GM19452 (cell line): ENCODE data around the gene TCEAL8.
A peak's percentile ranks its signal among the peaks of the same experiment; 100 is the strongest.
"Not testable (repeated sequence)": the region's sequence is repeated elsewhere in the genome, so short reads cannot be mapped to it uniquely, and the experiment has no call there.

Source experiments
- ATAC-seq: cut with Tn5 transposase; IDR thresholded peaks from one replicate; pipeline ENCODE4 v1.9.1; 2021; ENCODE audit not compliant: unreplicated experiment

TCEAL8 gene, protein sequence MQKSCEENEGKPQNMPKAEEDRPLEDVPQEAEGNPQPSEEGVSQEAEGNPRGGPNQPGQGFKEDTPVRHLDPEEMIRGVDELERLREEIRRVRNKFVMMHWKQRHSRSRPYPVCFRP

DNA sequence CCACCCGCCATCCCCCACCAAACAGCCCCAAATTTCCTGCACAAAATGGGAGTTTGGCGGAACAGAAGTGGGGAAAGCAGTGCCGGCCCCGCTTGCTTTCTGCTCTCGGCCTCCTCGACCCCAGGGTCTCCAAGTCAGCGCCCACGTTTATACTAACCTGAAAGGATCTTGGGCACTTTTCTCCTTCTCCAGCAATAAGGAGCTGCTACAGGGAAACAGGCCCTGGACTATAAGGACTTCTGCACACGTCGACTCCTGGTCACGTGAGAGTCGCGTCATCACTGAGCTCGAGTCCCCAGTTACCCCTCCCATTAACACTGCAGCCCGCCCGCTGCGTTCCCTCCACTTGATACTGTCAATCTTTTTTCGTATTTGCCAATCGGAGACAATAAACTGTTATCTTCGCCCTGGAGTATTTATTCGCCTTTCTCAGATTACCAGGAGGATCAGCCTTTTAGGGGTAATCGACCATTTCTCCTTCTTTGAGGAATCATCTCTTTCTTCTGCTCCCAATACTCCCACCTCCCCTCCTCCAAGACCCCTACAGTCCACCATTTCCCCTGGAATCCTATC lies at the start of gene TCEAL8:
TCEAL8 (minus strand) TSS at position 235 of the 573 bp plus-strand sequence. CDS start 1,176 bp downstream, outside the sequence.
- peak; percentile 96 for ATAC-seq

DNA sequence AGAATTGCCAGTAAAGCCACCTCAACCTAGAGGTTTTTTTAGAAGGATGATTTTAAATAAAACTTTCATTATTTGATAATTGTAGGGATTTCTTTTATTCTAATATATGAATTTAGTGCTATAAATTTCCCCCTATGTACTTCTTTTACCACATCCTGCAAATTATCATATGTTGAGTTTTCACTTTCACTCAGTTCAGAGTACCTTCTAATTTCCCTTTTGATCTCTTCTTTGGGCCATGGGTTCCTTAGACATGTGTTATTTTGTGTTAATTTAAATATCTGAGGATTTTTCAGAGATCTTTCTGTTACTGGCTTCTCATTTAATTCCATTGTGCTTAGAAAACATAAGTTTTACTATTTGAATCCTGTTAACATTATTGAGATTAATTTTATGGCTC lies 49.8 kb upstream of the TCEAL8 start:
- ATAC-seq: no peak

DNA sequence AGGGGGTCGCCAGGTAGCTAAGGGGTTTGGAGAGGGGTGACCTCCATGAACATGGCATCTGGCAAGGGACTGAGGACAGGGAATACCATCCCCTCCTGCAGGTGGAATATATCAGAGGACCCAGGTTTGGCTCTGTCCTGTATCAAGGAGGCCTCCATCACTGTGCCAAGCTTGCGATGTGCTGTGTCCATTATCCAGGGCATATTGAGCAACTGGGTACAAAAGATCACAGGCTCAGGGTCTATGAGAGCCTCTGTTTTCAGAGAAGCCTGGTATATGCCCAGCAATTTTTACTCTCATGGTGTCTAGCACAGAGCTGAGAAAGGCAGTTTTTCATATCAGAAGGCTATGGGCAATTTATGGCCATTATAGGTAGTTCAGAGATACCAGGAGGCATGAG lies 38.2 kb upstream of the TCEAL8 start:
- ATAC-seq: no peak

DNA sequence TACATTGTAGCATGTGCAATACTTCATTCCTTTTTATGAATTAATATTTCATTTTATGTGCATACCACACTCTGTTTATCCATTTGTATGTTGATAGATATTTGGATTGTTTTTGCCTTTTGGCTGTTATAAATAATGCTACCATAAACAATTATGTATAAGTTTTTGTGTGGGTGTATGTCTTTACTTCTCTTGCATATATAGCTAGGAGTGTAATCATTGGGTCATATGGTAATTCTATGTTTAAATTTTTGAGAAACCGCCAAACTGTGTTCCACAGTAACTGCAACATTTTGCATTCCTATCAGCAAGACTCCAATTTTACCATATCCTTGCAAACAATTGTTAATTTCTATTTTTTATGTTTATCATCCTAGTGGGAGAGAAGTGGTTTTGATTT lies 24.7 kb upstream of the TCEAL8 start:
- ATAC-seq: no peak

DNA sequence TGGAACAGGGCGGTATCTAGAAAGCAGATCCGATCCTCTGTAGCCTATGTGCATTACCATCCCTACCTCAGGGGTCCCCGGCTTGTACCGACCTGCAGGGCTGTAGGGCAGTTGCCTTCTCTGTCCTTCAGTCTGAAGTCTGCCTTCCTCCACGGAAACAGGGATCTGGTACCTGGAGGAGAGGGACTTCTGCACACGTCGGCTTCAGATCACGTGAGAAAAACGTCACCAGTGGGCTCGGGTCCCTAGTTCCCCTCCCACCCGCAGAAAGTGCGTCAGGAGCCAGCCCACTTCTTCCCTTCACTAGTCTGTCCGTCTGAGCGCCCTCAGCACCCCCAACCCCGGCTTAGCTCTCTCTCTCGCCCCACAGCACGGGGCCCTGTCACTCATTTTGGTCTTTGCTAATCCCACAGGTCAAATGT lies 21.6 kb upstream of the TCEAL8 start, which contains the start of gene TCEAL5:
TCEAL5 (minus strand) TSS at position 170 of the 422 bp plus-strand sequence. CDS start 2,187 bp downstream, outside the sequence.
- no peak for ATAC-seq

DNA sequence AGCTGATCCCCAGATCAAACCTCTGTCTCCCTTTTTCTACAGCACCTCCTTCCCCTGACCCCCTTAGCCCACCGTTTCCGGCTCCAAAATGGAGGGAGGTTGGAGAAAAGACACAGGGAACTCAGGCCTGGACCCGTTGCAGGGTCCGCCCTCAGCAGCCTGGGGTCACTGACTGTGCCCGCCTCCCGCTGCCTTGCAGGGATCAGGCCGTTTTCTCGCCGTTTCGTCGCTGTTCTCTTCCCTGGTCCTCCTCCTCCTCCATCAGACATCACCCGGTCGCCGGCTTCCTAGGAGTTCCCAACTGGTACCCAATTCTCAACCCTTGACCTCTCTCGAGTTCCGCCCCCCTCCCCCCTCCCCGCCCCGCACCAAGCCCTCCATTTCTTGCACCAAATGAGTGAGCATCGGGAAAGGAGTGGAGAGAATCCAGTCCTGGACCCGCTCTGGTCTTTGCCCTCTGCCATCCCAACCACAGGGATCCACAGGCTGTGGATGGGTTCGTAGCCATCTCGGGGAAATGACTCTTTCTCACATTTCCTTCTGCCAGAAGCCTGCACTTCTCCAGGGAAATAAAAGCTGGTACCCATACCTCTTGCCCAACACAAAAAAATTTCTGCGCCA lies 21.1 kb upstream of the TCEAL8 start:
- ATAC-seq: no peak

DNA sequence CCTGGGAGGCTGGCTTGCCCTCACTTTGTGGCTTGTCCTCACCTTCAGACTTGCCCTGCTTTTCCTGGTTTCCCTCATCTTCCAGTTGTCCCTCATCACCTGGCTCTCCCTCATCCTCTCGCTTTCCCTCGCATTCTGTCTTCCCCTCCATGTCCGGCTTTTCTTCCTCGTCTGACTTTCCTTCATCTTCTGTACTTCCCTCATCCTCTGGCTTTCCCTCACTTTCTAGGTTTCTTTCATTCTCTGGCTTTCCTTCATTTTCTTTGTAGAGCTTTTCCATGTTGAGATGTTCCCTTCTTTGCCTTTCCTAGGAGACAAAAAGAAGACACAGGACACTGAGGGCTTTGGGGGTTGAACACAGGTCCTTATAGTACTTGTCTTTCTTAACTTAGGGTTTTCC lies 19.3 kb upstream of the TCEAL8 start:
- ATAC-seq: no peak

DNA sequence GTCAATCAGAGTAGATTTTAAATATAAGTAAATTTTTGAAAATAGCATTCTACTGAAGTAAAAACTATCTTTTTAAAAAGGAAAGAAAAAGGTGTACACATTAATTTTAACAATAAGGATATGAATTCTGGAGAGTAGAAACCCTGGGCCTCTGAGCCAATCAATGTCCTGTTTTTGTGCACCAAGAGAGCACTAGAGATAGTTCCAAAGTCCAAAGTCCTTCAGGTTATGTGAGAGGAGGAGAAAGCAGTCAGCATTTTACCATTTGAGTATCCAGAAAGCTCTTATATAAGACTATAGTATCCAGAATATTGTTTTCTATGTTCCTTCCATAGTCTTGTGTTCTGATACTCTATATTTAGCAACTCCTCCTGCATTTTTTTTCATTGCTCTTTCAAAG lies 3.3 kb upstream of the TCEAL8 start:
- ATAC-seq: no peak

DNA sequence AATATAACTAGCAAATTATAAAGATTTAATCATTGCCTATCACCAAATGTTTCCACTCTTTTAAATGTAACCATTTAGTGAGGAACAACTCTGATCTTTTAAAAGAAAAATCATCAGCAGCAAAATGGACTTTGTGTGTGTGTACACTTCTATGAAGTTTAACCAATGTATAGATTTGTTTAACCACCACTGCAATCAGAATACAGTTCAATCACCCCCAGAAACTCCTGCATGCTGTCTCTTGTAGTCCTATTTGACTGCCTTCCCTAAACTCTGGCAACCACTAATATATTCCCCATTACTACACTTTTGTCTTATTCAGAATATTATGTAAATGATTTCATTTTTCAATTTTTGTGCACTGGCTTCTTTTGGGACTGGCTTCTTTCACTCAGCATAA lies 1.7 kb upstream of the TCEAL8 start:
- no peak for ATAC-seq

DNA sequence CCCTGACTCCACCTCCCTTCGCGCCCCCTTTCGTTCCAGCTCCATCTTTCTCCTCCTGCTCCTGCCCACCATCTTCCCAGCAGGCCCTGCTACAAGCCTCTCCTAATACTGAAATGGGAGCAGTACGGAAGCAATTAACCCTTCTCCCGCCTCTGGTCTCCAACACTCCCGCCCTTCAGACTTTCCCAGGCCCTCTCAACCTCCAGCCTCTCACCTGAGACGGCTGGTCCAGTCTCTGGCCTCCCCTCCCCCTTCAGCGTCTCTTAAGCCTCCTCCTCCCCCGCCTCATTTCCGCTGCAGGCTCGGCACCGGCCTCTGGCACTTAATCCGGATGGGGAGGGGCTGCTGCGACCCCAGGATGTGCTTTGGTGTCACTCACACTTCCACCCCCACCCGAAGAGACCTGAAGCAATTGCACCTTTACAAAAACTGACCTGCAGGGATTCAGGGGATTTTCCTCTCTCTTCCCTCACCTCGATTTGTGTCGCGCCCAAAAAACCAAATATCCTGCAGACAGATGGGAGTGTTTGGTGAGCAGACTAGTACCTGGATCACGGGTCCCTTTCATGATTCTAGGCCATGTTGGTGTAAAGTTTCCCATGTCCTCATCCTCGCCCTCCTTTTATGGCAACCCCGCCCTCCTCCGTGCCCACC lies 657 bp downstream of the TCEAL8 start:
- no peak for ATAC-seq

DNA sequence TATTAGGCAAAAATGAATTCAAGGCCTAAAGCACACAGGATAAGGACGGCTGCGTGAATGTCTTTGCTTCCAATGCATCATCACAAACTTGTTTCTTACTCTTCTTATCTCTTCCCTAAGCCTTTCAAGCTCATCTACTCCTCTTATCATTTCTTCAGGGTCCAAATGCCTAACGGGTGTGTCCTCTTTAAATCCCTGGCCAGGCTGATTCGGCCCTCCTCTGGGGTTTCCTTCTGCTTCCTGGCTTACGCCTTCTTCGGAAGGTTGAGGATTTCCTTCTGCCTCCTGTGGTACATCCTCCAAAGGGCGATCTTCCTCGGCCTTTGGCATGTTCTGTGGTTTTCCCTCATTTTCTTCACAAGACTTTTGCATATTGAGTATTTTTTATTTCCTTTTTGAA lies 1.3 kb downstream of the TCEAL8 start:
- no peak for ATAC-seq

DNA sequence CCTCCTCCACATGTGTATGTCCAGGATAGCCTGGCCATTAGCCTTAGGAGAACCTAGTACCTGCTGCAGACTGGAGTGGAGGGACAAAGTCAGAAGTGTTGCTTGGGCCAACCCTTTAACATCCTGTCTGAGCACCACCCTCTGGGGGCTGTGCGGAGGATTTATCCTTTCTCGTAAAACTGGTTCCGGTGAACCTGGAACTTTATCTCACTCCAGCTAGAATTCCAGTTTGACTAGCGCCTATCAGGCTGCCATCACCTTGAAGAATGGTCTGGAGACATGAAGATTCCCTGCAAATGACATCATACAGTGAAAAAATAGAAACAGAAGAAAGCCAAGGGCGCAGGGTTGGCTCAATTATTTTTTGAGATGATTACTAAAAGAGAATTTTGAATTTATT lies 4.0 kb downstream of the TCEAL8 start:
- no peak for ATAC-seq

DNA sequence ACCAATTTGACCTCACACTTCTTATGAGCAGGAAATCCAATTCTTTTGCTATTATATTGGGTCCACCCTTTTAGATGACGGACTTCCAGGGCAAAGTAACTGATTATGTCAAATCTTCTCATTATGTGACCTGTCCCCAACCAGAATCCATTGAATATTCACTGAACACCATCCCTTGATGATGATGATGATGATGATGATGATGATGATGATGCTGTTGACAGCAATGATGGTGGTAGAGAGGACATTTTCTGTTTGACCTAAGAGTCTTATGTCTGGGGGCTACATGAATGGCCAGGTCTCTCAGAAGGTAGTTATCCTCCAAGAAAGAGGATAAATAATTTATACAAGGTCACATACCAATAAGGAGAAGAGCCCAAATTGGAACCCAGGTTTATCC lies 5.2 kb downstream of the TCEAL8 start:
- no peak for ATAC-seq

DNA sequence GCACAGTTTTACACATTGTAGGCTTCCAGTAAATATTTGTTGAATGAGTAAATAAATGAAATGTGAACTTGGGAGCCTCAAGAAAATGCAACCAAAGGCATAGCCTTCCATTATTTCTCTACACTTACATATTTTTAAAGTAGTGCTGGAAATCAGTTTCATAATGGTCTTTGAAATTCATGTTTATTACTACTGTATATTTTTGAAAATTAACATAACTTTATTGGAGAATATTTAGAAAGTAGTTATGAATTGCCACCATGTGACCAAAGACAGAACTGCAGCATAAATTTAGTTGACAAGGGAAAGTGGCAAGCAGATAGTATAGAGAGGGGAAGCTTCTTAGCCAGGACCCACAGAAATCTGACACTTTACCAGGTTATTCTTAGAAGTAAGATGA lies 6.4 kb downstream of the TCEAL8 start:
- no peak for ATAC-seq

DNA sequence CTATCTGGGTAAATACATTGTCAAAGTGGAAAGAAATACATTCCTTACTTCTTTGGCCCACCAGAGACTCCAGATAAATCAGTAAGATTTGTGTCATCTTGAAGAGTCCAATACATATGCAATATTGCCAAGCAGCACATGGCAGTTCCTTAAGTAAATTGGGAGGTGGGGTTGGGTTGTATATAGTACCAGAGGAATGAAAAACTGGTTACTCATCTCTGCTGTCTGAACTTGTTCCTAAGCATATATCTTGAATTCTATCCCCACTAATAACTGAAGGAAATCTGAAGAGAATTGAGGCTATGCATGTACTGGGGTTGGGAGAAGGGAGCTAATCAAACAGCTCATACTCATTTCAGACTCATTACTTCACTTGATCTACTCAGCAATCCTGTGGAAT lies 14.8 kb downstream of the TCEAL8 start:
- ATAC-seq: no peak

DNA sequence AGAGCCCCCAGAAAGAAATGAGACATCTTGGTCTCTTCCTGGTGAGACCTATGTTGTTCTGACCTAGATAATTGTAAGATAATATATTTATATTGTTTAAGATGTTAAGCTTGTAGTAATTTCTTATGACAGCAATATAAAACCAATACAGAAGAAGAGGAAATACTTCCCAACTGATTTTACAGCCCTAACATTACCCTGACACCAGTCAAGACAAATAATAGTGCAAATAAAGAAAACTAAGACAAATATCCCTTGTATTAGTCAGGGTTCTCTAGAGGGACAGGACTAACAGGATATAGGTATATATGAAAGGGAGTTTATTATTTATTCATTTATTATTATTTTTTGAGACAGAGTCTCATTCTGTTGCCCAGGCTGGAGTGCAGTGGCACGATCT lies 18.7 kb downstream of the TCEAL8 start:
- no peak for ATAC-seq

DNA sequence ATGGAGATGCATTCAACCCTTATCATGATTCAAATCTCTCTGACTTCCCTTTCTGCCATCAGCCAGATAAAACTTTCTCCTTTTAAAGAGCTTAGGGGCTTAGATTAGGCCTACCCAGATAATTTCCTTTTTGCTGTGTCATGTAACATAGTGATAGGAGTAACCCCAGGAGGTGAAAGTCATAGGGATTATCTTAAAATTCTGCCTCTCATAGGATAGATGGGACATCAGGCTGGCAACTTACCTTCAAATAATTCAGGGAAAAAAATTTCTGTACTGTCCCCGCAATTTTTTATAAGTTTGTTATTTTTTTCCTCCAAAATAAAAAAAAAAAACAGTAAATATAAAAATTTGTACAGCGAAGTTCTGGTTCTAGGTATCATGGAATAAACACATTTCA lies 19.3 kb downstream of the TCEAL8 start:
- not testable (repeated sequence) for ATAC-seq

DNA sequence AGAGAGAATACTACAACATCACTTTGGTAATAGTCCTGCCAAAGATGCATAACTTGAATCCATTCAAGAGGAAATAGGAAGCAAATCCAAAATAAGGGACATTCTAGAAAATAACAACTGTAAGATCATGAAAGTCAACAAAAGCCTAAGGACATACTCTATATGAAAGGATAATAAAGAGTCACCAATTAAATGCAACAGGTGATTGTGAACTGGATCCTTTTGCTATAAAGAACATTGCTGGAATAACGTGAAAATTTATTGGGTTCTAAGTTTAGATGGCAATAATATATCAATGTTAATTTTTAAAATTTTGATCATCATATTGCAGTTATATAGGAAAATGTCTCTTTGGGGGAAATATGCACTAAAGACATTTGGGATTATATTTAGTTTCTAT lies 20.1 kb downstream of the TCEAL8 start:
- ATAC-seq: no peak

DNA sequence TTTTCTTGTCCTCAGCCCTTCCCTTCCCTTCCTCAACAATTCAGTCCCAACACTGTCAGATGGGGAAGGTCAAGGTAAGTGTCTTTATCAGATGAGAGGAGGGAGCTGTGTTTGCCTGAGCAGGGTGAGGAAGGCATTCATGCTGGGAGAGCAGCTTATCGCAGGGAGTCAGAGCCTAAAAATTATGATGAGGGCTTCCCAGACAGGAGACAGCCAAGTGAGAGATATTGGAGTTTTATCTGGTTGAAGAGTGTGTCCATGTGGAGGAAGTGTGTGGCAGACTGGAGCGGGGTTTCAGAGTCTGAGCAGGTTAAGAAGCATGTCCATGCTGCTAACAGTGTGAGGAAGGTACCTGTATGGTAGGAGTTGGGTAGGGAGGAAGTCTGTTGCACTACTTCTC lies 21.7 kb downstream of the TCEAL8 start:
- ATAC-seq: no peak

DNA sequence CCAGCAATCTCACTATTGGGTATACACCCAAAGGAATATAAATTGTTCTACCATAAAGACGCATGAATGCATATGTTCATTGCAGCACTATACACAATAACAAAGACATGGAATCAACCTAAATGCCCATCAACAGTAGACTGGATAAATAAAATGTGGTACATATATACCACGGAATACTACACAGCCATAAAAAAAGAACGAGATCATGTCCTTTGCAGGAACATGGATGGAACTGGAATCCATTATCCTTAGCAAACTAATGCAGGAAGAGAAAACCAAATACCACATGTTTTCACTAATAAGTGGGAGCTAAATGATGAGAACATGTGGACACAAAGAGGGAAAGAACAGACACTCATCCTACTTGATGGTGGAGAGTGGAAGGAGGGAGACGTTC lies 29.0 kb downstream of the TCEAL8 start:
- ATAC-seq: not testable (repeated sequence)

DNA sequence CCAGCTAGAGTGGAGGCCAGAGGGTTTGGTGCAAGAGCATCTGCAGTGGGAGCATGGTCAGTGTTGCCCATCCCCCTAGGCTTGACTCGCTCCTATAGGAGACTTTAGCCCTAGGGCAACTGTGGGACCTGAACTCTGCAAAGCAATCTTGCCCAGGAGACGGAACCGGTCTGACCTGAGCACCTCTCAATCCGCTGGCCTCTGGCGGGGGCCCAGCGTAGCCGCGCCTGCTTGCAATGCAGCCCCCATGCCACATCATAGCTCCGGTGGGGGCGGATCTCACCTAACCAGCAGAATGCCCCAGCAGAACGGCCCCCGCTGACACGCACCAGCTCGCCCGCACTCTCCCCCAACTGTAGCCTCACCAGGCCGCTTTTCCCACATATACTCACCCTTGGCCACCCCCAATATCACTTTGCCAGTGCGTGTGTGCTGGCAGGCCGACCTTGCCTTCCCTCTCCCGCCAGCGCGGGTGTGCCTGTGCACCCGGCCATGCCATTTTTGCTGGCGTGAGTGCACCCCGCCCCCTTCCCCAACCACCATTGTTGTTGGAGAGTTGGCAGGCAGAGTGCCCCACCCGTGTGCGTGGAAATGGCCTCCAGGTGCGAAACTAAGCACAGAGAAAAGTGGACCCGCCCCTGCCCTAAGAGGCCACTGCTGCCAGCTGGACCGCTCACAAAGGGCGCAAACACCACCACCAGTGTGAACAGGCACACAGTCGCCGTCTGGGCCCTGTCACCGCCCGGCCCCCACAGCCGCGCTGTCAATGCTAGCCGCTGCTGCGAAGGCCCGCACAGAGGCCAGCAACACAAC lies 34.2 kb downstream of the TCEAL8 start:
- no peak for ATAC-seq
